H1 (cell line): Measurements from ENCODE around the gene C19orf12. TPM values are rescaled to one million over a fixed set of nuclear protein-coding genes. Genes with fewer than 3 reads are reported as not detected.

ENCODE experiments used
- CTCF ChIA-PET: fragments of 300-600 bp; sonication (Branson Sonifier 250); formaldehyde crosslinking; loops from one replicate; lab custom pipeline; 2021; ENCODE audit not compliant: partially characterized antibody; lab: Charles Lee
- POLR2A ChIA-PET: fragments of 300-600 bp; sonication (Branson Sonifier 250); formaldehyde crosslinking; loops from one replicate; lab custom pipeline; 2021; ENCODE audit warnings: inconsistent platforms; ENCODE audit not compliant: partially characterized antibody; lab: Charles Lee
- DNase-seq, 2 experiments: peaks; one replicate each; pipeline versions ENCODE4 v3.0.0 to v3.0.0-alpha.2; 2010 to 2022; ENCODE audit warnings: low spot score in 2 of 2, low read depth in 1 of 2, mixed read lengths in 1 of 2
- FAIRE-seq: peaks from 2 replicates; lab custom pipeline; 2011; peaks lifted over from hg19 to GRCh38; lab: Jason Lieb, UNC
- H2AFZ ChIP-seq: 2 replicates; pipeline ENCODE4 v1.8.1; 2012; ENCODE audit warnings: low read length, inconsistent platforms
- H2AK5ac ChIP-seq: 2 replicates; pipeline ENCODE4 v1.6.1; 2013; ENCODE audit warnings: low read depth, low read length
- H2BK120ac ChIP-seq: replicated peaks from 2 replicates; pipeline ENCODE3; 2013; ENCODE audit warnings: low read depth, low read length, inconsistent platforms
- H2BK12ac ChIP-seq: 2 replicates; pipeline ENCODE4 v1.6.1; 2013; ENCODE audit warnings: low read depth, low read length
- H2BK15ac ChIP-seq: 2 replicates; pipeline ENCODE4 v1.6.1; 2013; ENCODE audit warnings: low read length
- H2BK20ac ChIP-seq: 2 replicates; pipeline ENCODE4 v1.6.1; 2013; ENCODE audit warnings: low read length
- H2BK5ac ChIP-seq: 2 replicates; pipeline ENCODE4 v1.6.1; 2013; ENCODE audit warnings: low read depth, low read length
- H3K14ac ChIP-seq: 2 replicates; pipeline ENCODE4 v1.6.1; 2013; ENCODE audit warnings: inconsistent platforms; ENCODE audit not compliant: insufficient read length
- H3K18ac ChIP-seq: 2 replicates; pipeline ENCODE4 v1.6.1; 2013; ENCODE audit warnings: low read length; ENCODE audit errors: extremely low read depth
- H3K23ac ChIP-seq: 2 replicates; pipeline ENCODE4 v1.6.1; 2013; ENCODE audit warnings: inconsistent platforms; ENCODE audit not compliant: insufficient read length
- H3K23me2 ChIP-seq: 2 replicates; pipeline ENCODE4 v1.6.1; 2013; ENCODE audit warnings: low read depth, low read length
- H3K27ac ChIP-seq: 2 replicates; pipeline ENCODE4 v1.6.1; 2011; ENCODE audit warnings: low read depth, low read length, inconsistent platforms
- H3K27me3 ChIP-seq, 4 experiments: replicated peaks in 1 of 4; 1 replicate in 1 of 4; 2 replicates in 3 of 4; pipeline versions ENCODE4 v1.6.1 to v1.8.1; 2011 to 2013; ENCODE audit warnings: low read length in 3 of 4, mild to moderate bottlenecking in 3 of 4, inconsistent platforms in 2 of 4, mixed read lengths in 2 of 4, moderate library complexity in 1 of 4; ENCODE audit not compliant: control insufficient read depth in 3 of 4, insufficient read depth in 3 of 4; ENCODE audit errors: extremely low read depth in 1 of 4
- H3K36me3 ChIP-seq, 4 experiments: 2 replicates each; pipeline versions ENCODE4 v1.6.1 to v1.8.1; 2011 to 2013; ENCODE audit warnings: mild to moderate bottlenecking in 4 of 4, low read length in 3 of 4, moderate library complexity in 2 of 4, control low read depth in 1 of 4, inconsistent platforms in 1 of 4; ENCODE audit not compliant: insufficient read depth in 4 of 4, control insufficient read depth in 2 of 4
- H3K4ac ChIP-seq: replicated peaks from 2 replicates; pipeline ENCODE3; 2013; ENCODE audit warnings: low read length, low read depth, mixed read lengths, inconsistent platforms; ENCODE audit not compliant: insufficient read length
- H3K4me1 ChIP-seq, 4 experiments: replicated peaks in 1 of 4; 1 replicate in 1 of 4; 2 replicates in 3 of 4; pipeline versions ENCODE4 v1.6.1 to v1.8.1; 2011 to 2013; ENCODE audit warnings: low read length in 3 of 4, inconsistent platforms in 2 of 4, mixed read lengths in 1 of 4; ENCODE audit not compliant: insufficient read depth in 4 of 4, control insufficient read depth in 3 of 4
- H3K4me2 ChIP-seq, 2 experiments: 2 replicates each; pipeline versions ENCODE4 v1.6.1 to v1.8.1; 2011 to 2013; ENCODE audit warnings: low read depth in 2 of 2, low read length in 2 of 2, control low read depth in 1 of 2, inconsistent platforms in 1 of 2, mild to moderate bottlenecking in 1 of 2; ENCODE audit not compliant: insufficient read depth in 1 of 2
- H3K4me3 ChIP-seq, 4 experiments: fragments of 200-600, 300-600 bp in 1 of 4; sonication (generic), shearing (Covaris generic), sonication (Bioruptor Twin) in 1 of 4; 2 replicates each; pipeline versions ENCODE4 v1.5.1 to v1.8.1; 2011 to 2016; ENCODE audit warnings: low read length in 4 of 4, low read depth in 3 of 4, control low read depth in 2 of 4, inconsistent platforms in 2 of 4, mild to moderate bottlenecking in 2 of 4, mixed read lengths in 1 of 4, moderate library complexity in 1 of 4; ENCODE audit not compliant: insufficient read depth in 2 of 4; ENCODE audit errors: extremely low read depth in 1 of 4
- H3K56ac ChIP-seq: replicated peaks from 2 replicates; pipeline ENCODE3; 2013; ENCODE audit warnings: low read depth, mild to moderate bottlenecking, mixed read lengths, low read length, inconsistent platforms; ENCODE audit not compliant: insufficient read length
- H3K79me1 ChIP-seq: 2 replicates; pipeline ENCODE4 v1.6.1; 2013; ENCODE audit warnings: low read depth, low read length, control low read depth
- H3K79me2 ChIP-seq, 2 experiments: 2 replicates each; pipeline versions ENCODE4 v1.6.1 to v1.8.1; 2012 to 2013; ENCODE audit warnings: low read length in 2 of 2, mild to moderate bottlenecking in 2 of 2, inconsistent platforms in 1 of 2; ENCODE audit not compliant: insufficient read depth in 2 of 2, control insufficient read depth in 1 of 2
- H3K9ac ChIP-seq, 4 experiments: replicated peaks in 1 of 4; 1 replicate in 1 of 4; 2 replicates in 3 of 4; pipeline versions ENCODE4 v1.6.1 to v1.8.1; 2011 to 2013; ENCODE audit warnings: low read depth in 3 of 4, low read length in 3 of 4, control low read depth in 2 of 4, mild to moderate bottlenecking in 2 of 4, moderate library complexity in 2 of 4, inconsistent platforms in 1 of 4; ENCODE audit errors: extremely low read depth in 1 of 4
- H3K9me3 ChIP-seq, 2 experiments: 2 replicates each; pipeline versions ENCODE4 v1.6.1 to v1.8.1; 2012 to 2013; ENCODE audit warnings: mild to moderate bottlenecking in 2 of 2, moderate library complexity in 2 of 2, control low read depth in 1 of 2, inconsistent platforms in 1 of 2, low read depth in 1 of 2, low read length in 1 of 2, mixed read lengths in 1 of 2; ENCODE audit not compliant: insufficient read depth in 2 of 2
- H4K20me1 ChIP-seq, 2 experiments: replicated peaks in 1 of 2; 2 replicates each; pipeline versions ENCODE3 to v1.8.1; 2011 to 2013; ENCODE audit warnings: inconsistent platforms in 2 of 2, low read length in 2 of 2, mild to moderate bottlenecking in 1 of 2; ENCODE audit not compliant: insufficient read depth in 2 of 2, control insufficient read depth in 1 of 2
- H4K5ac ChIP-seq: 2 replicates; pipeline ENCODE4 v1.6.1; 2013; ENCODE audit warnings: low read length, low read depth, mixed read lengths, inconsistent platforms; ENCODE audit not compliant: insufficient read length
- H4K8ac ChIP-seq: 2 replicates; pipeline ENCODE4 v1.8.0; 2013; ENCODE audit warnings: mild to moderate bottlenecking, moderate library complexity, low read length, inconsistent platforms; ENCODE audit not compliant: insufficient read depth; ENCODE audit errors: extremely low read depth
- H4K91ac ChIP-seq: replicated peaks from 2 replicates; pipeline ENCODE3; 2013; ENCODE audit warnings: low read length, mixed read lengths, inconsistent platforms; ENCODE audit not compliant: insufficient read length
- WGBS, 2 experiments: shearing (Covaris generic) in 1 of 2; methylation state at CpG; one replicate each; pipeline versions ENCODE4 v1.1.6 to v1.1.7; 2013 to 2015; ENCODE audit warnings: low lambda C conversion rate in 2 of 2, mixed read lengths in 2 of 2, inconsistent platforms in 1 of 2, low coverage in 1 of 2, missing lambda C conversion rate in 1 of 2; ENCODE audit not compliant: insufficient replicate concordance in 2 of 2, insufficient coverage in 1 of 2, insufficient read length in 1 of 2; ENCODE audit errors: extremely low coverage in 1 of 2, missing lambda C conversion rate in 1 of 2; 5-methylcytosine and 5-hydroxymethylcytosine counted together
- polyA plus RNA-seq, 7 experiments: library from polyadenylated mRNA; depleted of rRNA in 3 of 7; stranded (reverse) in 5 of 7; unstranded in 2 of 7; fragments of >200 nt in 5 of 7; fragments of 200-250 nt in 2 of 7; gene quantifications; 1 replicate in 5 of 7; 2 replicates in 1 of 7; 4 replicates in 1 of 7; pipeline versions ENCODE4 v1.2.1 to v1.2.3, GENCODE V29; 2011 to 2013; ENCODE audit warnings: missing spikeins in 2 of 7, mixed read lengths in 2 of 7
- total RNA-seq: library from RNA; stranded (reverse); fragmentation: NEBNext Ultra II Directional; extraction: Animal tissue kit (Norgen Biotek cat#: 25700); gene quantifications from 2 replicates; pipeline ENCODE4 v1.2.1, GENCODE V29; 2021
- TF ChIP-seq, protein P1 (sequence below): IDR thresholded peaks from 2 replicates; pipeline ENCODE4 v1.6.1; 2012; ENCODE audit warnings: inconsistent platforms
- TF ChIP-seq, protein P2 (sequence below): IDR thresholded peaks from 2 replicates; pipeline ENCODE4 v1.6.1; 2011; ENCODE audit warnings: low read length, improper control_type of control experiment

Gene C19orf12
- total and polyA plus RNA-seq, 2 of the 8 experiments (the other 6 are each of a cell fraction or from before 2014, with no cell fraction given): 10.7 to 11.9 TPM

DNA sequence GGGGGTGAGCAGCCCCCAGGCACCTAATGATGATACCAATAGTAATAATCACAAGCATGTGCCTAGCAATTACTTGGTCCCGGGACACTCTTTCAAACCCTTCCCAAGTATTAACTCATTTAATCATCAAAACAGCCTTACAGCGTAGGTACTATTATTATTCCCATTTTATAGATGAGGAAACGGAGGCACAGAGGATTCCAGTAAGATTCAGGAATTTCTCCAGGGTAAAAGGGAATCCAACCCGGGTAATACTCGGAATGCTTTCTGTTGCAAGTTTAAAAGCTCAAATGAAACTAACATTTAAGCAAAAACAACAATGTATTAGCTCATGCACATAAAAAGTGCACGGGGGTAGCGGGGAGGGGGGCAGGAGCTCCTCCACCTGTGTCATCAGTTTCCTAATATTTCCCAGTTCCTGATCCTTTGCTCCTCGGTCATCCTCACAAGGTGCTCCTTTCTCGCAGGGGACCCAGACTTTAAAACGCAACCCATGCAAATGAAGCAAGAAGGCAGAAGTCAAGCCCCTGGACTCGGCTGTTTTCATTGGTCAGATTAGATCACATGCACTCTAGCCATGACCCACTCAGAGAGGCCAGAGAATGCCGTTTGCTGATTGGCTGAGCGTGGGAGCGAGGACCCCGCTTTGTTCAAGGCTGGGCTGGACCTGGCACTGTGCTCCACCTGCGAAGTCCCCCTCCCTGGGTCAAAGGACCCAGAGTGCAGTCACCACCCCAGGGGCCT, 38.3 kb upstream of the C19orf12 start:
- H3K27me3 ChIP-seq: no peaks in the 10 kb centered on the region
- H3K4me3 ChIP-seq: no peak overlapping the region
- no peak overlapping the region for H3K27ac ChIP-seq
- H2BK120ac ChIP-seq: no peak overlapping the region
- H4K91ac ChIP-seq: no peak overlapping the region
- H3K79me1 ChIP-seq: no peaks in the 10 kb centered on the region
- no peaks in the 10 kb centered on the region for H3K9me3 ChIP-seq
- no peak for FAIRE-seq
- H2BK15ac ChIP-seq: no peak overlapping the region
- H2BK12ac ChIP-seq: no peak overlapping the region
- H4K20me1 ChIP-seq: no peaks in the 10 kb centered on the region
- no peak overlapping the region for H3K56ac ChIP-seq
- no peak overlapping the region for H3K18ac ChIP-seq
- H3K4ac ChIP-seq: no peak overlapping the region
- H2AFZ ChIP-seq: no peak overlapping the region; the same call in 1 of the 2 replicates
- H3K4me2 ChIP-seq: no peak overlapping the region
- WGBS, 2 experiments: 88% methylated on average over 16 of the region's 16 CpGs; no CpG with 5 or more reads in 1 of the 2 experiments
- H3K79me2 ChIP-seq: no peaks in the 10 kb centered on the region
- no peak overlapping the region for H2BK5ac ChIP-seq
- H3K4me1 ChIP-seq: no peaks in the 10 kb centered on the region; a peak in 2 of 7 replicates
- H3K23me2 ChIP-seq: no peaks in the 10 kb centered on the region
- H3K14ac ChIP-seq: no peak overlapping the region
- no peaks in the 10 kb centered on the region for H3K36me3 ChIP-seq
- no peak overlapping the region for H3K9ac ChIP-seq
- TF ChIP-seq, protein P1, sequence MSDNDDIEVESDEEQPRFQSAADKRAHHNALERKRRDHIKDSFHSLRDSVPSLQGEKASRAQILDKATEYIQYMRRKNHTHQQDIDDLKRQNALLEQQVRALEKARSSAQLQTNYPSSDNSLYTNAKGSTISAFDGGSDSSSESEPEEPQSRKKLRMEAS: no peak
- TF ChIP-seq, protein P2, sequence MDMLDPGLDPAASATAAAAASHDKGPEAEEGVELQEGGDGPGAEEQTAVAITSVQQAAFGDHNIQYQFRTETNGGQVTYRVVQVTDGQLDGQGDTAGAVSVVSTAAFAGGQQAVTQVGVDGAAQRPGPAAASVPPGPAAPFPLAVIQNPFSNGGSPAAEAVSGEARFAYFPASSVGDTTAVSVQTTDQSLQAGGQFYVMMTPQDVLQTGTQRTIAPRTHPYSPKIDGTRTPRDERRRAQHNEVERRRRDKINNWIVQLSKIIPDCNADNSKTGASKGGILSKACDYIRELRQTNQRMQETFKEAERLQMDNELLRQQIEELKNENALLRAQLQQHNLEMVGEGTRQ: peak; percentile 51; the same call in 1 of the 2 replicates
- H3K23ac ChIP-seq: no peak overlapping the region
- POLR2A ChIA-PET: no interaction called here
- DNase-seq: no peak
- CTCF ChIA-PET: interaction anchor here (0.6 to 1.9 kb wide), 4 partner anchors 33 to 142 kb away, joined by 3 to 5 read pairs (median 3); no protein-coding TSS in a partner anchor
- H2BK20ac ChIP-seq: no peak overlapping the region
- no peak overlapping the region for H4K8ac ChIP-seq
- no peak overlapping the region for H2AK5ac ChIP-seq
- H4K5ac ChIP-seq: no peak overlapping the region
